Left cardiac atrium (tissue), 4 donors: ENCODE results near the gene MSH4. TPM values are rescaled to one million over a fixed set of nuclear protein-coding genes. Genes with fewer than 3 reads are reported as not detected.
"Not testable (repeated sequence)": the region's sequence is repeated elsewhere in the genome, so short reads cannot be mapped to it uniquely, and the experiment has no call there.

Experiments
- ATAC-seq, 2 donors: fragments of 200-7000 bp; cut with Tn5 transposase; one replicate each; pipeline ENCODE4 v1.9.1; 2020; ENCODE audit warnings: mild to moderate bottlenecking in 2 of 2, moderate library complexity in 2 of 2
- DNase-seq: peaks from one replicate; pipeline ENCODE4 v3.0.0-alpha.2; 2020
- intact Hi-C, 2 donors: fragments of 100-400 bp; cut with DNase I; formaldehyde crosslinking; loops; one replicate each; pipeline versions ENCODE4 v1.14.1 to v1.15.1; 2022 to 2023
- total RNA-seq, 2 donors: library from RNA; stranded (reverse); fragmentation: NEBNext Ultra II Directional; extraction: Animal tissue kit (Norgen Biotek cat#: 25700); gene quantifications; one replicate each; pipeline ENCODE4 v1.2.1, GENCODE V29; 2021
- donor health status: DM: no; HTN: yes; CAD: no.
- donor health status: DM: no; HTN: yes; CAD: no; lungs with severe emphysema.
- donor health status: DM: yes; HTN: yes; CAD: no.
- donor health status: Dilated cardiomyopathy.

The MSH4 gene
- total RNA-seq, 2 donors from 2014 or later = 0.29 to 0.44 TPM

DNA sequence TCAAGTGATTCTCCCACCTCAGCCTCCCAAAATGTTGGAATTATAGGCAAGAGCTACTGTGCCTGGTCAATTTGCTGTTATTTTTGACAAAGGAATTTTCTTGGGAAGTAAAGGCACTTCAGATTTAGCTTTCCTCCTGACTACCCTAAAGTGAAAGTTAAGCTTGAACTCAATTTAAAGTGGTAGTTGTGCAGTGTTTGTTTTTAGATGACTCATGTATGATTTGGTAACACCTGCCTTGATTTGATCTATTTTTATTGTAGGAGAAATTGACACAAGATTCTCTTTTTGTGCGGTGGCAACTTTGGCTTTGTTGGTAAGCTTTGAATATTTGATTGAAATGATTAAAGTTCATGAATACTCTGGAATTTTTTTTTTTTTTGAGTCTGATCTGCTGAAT, 5.7 kb upstream of the MSH4 start:
- ATAC-seq (no peak), DNase-seq (no peak)
- intact Hi-C loops = no loop called here

DNA sequence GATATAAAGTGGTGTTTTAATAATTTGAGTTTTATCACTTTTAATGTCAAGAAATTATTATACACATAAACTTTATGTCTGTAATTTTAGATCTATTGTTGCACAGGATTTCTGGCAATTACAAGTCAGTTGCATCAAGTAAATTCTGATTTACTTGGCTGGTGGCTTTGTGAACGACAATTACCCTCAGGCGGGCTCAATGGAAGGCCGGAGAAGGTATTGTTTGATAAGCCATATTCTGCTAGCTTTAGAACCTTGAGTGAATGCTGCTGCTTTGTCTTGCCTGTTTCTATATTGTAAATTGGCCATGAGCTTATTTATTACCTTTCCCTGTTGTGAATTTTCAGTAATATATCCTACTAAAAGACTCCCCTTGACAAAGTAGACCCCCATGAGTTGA, 4.6 kb upstream of the MSH4 start:
- ATAC-seq = no peak
- intact Hi-C loops = no loop called here
- DNase-seq = no peak

DNA sequence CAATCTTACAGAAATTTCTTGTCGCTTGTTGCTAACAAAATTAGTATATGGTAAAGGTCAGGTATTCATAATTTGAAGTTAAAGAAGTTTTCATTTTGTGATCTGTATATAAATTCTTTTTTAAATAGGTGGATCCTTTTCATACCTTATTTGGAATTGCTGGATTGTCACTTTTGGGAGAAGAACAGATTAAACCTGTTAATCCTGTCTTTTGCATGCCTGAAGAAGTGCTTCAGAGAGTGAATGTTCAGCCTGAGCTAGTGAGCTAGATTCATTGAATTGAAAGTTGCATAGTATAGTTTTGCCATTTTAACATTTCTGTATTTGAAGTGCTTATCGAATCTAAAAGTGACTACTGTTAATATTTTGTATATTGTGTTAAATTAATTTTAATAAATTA, 2.3 kb upstream of the MSH4 start:
- DNase-seq = no peak
- ATAC-seq = no peak
- intact Hi-C loops = no loop called here

DNA sequence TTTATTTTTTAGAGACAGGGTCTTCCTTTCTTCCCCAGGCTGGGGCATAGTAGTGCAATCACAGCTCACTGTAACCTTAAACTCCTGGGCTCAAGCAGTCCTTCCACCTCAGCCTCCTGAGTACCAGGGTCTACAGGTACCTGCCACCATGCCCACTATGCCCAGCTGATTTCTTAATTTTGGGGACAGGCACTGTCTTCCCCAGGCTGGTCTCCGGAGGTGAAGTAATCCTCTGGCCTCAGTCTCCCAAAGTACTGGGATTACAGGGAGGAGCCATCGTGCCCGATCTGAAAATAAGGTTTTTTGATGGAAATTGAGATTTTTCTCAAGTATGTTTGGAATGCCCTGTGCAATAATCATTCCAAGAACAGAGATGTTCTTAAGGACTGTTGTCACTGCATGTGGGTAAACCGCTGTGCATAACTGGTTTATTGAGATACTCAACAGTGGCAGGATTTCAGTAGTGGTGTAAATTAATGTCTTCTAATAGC, 934 bp upstream of the MSH4 start:
- intact Hi-C loops = no loop called here
- DNase-seq (no peak), ATAC-seq (no peak)

DNA sequence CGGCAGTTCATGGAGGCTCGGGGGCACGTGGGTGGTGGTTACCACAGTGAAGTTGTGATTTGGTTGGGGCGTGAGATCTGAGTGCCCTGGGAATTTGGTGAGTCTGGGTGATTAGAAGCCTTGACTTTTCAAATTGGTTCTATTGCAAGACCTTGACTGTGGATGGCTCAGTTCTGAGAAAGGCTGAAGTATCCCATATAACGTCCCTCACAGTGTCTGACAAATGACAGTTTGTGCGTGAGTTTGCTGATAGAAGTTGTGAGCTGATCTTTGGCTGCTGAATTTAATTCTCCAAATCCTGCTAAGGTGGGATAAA, 549 bp downstream of the MSH4 start:
- intact Hi-C loops = no loop called here
- no peak for ATAC-seq
- DNase-seq = no peak

DNA sequence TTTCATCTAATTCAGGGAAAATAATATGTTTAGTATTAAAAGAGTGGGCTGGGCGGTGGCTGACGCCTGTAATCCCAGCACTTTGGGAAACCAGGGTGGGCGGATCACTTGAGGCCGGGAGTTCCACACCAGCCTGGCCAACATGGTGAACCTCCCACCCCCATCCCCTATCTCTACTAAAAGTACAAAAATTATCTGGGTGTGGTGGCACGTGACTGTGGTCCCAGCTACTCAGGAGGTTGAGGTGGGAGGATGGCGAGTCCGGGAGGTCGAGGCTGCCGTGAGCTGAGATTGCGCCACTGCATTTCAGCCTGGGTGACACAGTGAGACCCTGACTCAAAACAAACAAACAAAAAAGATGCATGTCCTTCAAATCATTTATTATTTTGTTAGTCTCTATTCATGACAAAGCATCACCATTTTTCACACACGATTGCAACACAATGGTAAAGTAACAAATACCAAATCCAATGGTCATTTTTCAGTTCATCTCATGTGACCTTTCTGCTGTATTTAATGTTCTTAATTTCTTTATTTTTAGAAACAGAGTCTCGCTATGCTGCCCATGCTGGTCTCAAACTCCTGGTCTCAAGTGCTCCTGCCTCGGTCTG, 1.0 kb downstream of the MSH4 start:
- DNase-seq = no peak
- intact Hi-C loops = no loop called here
- no peak for ATAC-seq

DNA sequence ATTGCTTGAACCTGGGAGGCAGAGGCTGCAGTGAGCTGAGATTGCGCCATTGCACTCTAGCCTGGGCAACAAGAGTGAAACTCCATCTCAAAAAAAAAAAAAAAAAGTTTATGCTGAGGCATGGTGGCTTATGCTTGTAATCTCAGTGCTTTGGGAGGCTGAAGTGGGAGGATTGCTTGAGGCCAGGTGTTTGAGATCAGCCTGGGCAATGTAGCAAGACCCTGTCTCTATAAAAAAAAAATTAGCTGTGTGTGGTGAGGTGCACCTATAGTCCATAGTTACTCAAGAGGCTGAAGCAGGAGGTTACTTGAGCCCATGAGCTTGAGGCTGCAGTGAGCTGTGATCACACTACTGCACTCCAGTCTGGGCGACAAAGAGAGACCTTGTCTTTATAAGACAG, 4.8 kb downstream of the MSH4 start:
- intact Hi-C loops, ATAC-seq, DNase-seq: not testable (repeated sequence)

DNA sequence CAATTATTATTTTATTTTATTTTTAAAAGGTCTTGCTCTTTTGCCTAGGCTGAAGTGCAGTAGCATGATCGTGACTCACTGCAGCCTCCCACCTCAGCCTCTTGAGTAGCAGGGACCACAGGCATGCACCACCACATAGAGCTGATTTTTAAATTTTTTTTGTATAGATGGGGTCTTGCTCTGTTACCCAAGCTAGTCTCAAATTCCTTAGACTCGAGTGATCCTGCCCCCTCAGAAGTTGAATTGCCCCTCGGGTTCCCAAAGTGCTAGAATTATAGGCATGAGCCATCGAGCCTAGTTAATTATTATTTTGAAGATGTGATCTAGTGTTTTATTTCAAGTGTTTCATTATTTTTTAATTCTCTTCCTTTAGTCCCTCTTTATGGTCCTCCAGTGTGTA, 12.2 kb downstream of the MSH4 start:
- DNase-seq = no peak
- no peak for ATAC-seq
- intact Hi-C loops = no loop called here

DNA sequence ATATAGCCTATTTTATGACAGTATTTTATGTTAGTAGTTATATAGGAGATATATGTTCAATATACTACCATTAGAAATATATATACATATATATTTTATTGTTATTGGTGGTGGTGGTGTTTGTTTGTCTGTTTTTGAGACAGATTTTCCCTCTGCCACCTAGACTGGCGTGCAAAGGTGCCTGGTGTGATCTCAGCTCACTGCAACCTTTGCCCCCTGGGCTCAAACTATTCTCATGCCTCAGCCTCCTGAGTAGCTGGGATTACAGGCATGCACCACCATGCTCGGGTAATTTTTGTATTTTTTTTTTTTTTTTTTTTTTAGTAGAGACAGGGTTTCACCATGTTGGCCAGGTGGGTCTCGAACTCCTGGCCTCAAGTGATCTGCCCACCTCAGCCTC, 13.4 kb downstream of the MSH4 start:
- intact Hi-C loops, ATAC-seq, DNase-seq: not testable (repeated sequence)

DNA sequence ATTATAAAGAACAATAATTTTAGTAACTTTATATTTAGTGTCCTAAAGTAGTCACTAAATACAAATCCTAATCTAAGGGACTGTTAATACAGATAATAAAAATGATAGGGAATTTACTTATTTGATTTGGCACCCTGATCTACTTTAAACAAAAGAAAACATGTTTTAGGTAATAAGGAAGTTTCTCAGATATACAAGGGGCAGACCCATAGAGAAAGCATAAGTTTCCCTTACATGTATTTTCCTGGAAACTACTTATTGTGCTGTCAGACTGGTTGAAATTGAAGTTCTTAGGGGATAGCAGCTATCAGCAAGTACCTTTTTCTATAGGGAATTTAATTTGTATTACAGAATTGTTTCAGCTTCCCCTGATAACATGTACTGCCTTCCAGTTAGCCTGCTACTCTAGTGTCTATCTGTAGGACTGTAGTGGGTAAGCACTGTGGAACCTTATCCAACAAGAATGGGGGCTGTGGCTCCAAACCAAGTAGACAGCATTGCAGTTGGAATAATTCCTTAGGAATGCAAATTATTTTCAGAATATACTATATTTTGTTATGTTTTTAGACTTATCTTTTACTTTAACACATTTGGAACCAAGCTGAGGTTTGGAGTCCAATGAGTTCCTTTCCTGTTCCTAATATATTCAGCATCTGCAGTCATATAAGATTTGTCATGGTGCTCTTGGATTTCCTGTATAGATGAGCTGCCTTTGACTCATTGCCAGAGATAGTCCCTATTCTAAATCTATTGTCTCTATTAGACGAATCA, 14.7 kb downstream of the MSH4 start:
- ATAC-seq (no peak), DNase-seq (no peak)
- intact Hi-C loops = no loop called here

DNA sequence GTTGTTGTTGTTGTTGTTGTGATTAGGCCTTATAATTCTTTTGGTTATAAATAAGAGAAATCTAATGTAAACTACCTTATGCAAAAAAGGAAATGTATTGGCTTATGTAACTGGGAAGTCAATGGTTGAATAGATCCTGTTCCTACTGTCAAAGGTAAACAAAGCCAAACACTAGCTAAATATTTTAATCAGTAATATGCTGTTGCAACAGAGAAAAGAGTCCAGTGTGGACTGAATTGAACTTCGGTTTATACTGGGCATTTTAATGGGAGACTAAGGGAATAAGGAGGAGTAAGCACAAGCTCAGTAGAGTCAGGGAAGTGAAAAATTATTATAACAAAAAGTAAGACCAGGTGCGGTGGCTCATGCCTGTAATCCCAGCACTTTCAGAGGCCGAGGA, 15.4 kb downstream of the MSH4 start:
- intact Hi-C loops = no loop called here
- ATAC-seq = no peak

DNA sequence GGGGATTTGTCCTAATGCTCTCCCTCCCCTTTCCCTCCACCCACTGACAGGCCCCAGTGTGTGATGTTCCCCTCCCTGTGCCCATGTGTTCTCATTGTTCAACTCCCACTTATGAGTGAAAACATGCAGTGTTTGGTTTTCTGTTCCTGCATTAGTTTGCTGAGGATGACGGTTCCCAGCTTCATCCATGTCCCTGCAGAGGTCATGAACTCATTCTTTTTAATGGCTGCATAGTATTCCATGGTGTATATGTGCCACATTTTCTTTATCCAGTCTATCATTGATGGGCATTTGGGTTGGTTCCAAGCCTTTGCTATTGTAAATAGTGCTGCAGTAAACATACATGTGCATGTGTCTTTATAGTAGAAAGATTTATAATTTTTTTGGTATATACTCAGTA, 26.9 kb downstream of the MSH4 start:
- DNase-seq, intact Hi-C loops, ATAC-seq: not testable (repeated sequence)

More for the DNA sequence above, 15.4 kb downstream of the MSH4 start:
- no peak for DNase-seq

DNA sequence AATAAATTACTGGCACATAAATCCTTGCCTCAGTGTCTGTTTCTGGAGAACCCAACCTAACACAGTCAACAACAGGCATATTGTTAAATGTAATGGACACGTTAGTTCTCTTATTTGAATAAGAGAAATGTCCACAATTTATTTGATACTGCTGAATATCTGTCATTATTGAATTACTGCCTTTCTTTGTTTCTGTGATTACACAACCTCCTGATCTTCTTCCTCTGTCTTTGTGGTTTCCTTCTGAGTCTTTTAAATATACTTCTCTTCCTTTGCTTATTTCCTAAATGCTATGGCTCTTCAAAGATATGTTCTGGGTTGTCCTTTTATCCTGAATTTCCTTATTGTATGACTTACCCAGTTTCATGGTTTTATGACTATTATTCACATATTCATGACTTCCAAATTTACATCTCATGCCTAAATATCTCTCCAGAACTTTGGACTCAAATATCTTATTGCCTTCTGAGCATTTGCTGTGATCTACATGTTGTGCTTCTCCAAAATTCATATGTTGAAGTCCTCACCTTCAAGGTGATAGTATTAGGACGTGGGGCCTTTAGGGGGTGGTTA, 39.9 kb downstream of the MSH4 start:
- intact Hi-C loops = no loop called here
- no peak for DNase-seq
- no peak for ATAC-seq

DNA sequence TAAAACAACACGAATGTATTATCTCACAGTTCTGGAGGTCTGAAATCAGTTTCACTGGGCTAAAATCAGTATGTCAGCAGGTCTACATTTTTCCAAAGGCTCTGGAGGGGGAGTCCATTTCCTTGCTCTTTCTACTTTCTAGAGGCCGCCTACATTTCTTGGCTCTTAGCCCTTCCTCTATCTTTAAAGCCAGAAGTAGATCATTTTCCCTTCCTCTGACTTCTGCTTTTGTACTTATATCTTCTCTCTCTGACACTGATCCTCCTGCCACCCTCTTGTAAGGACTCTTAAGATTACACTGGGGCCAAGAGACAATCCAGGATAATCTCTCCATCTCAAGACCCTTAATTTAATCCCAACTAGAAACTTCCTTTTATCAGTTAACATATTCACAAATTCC, 41.4 kb downstream of the MSH4 start:
- no peak for ATAC-seq
- intact Hi-C loops = no loop called here
- no peak for DNase-seq

DNA sequence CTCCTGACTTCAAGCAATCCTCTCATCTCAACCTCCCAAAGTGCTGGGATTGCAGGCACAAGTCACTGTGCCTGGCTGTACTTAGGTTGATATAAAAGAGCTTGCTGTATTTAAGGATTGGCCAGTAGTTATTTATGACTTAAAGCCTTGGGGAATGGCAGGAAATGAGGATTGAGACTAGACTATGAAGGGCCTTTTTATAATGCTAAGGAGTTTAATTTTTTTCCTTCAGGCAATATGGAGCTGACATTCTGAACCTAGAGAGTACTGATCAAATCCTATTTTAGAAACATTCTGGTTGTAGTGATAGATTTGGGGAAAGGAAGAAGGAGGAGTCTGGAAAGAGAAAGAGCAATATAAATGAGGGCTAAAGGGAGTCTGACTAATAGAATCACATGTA, 44.7 kb downstream of the MSH4 start:
- ATAC-seq (no peak), DNase-seq (no peak)
- intact Hi-C loops = no loop called here

DNA sequence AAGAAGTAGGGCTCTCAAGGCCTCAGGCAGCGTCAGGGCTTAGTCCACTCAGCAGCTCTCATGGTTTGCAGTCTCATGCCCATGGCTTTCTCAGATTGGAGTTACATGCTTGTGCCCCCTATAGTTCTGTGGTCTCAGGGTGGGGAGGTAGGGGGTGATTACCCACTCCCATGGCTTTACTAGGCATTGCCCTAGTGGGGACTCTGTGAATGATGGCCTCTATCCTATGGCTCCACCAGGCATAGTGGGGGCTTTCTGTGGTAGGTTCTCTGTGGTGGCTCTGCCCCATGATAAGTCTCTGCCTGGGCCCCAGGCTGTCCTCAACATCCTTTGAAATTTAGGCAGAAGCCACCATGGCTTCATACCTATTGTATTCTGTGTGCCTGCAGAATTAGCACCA, 48.9 kb downstream of the MSH4 start:
- DNase-seq (no peak), ATAC-seq (no peak)
- intact Hi-C loops = no loop called here

DNA sequence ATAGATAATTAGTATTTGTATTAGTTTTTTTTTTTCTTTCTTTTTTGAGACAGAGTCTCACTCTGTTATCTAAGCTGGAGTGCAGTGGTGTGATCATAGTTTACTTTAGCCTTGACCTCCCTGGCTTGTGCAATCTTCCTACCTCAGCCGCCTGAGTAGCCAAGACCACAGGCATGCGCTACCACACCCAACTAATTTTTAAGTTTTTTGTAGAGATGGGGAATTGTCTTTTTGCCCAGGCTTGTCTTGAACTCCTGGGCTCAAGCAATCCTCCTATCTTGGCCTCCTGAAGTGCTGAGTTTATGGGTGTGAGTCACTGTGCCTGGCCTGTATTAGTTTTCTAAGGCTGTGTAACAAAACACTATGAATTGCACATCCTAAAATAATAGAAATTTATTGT, 58.3 kb downstream of the MSH4 start:
- DNase-seq (no peak), ATAC-seq (no peak)
- intact Hi-C loops = no loop called here

DNA sequence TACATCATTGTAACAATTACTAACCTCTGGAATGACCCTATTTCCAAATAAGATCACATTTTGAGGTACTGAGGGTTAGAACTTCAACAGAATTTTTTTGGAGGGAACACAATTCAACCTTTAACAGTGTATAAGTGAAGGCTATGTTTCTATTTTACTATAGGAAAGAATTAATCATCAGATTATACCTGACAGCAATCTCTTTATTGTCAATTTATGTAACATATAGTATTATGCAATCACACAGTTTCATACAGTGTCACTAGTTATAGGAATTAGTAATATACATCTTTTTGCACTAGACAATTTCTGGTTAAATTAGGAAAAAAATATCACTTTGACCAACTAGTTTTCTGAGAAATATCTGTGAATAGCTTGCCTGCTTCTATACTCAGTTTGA, 59.1 kb downstream of the MSH4 start:
- intact Hi-C loops = no loop called here
- DNase-seq (no peak), ATAC-seq (no peak)

DNA sequence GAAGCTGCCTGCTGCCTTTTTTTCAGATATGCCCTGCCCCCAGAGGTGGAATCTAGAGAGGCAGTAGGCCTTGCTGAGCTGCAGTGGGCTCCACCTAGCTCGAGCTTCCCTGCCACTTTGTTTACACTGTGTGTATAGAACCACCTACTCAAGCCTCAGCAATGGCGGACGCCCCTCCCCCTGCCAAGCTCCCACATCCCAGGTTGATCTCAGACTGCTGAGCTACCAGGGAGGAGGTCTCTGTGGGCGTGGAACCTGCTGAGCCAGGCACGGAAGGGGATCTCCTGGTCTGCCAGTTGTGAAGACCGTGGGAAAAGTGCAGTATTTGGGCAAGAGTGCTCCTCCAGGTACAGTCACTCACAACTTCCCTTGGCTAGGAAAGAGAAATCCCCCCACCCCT, 65.1 kb downstream of the MSH4 start:
- no peak for ATAC-seq
- DNase-seq = no peak
- intact Hi-C loops = no loop called here

DNA sequence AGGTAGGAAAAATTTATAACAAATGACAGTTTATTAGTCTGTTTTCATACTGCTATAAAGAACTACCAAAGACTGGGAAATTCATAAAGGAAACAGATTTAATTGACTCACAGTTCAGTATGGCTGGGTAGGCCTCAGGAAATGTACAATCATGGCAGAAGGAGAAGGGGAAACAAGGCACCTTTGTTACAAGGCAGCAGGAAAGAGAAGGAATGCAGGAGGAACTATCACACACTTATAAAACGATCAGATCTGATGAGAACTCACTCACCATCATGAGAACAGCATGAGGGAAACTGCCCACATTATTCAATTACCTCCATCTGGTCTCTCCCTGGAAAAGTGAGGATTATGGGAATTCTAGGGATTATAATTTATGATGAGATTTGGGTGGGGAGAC, 74.3 kb downstream of the MSH4 start:
- ATAC-seq (no peak), DNase-seq (no peak)
- intact Hi-C loops = no loop called here

DNA sequence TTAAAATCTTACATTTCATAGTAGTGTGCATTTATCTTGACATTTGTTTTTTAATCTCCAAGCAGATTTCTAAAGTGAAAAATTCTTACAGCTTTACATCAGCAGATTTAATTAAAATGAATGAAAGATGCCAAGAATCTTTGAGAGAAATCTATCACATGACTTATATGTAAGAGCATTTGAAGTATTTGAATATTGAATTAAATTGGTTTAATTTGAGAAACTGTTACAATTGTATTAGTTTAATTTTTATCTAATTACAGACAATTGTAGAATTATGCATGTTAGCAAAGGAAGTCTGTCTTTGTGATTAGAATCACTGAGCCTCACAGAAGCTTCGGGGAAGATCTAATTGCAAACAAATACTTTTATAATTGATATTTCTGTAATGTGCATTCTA, 83.3 kb downstream of the MSH4 start:
- intact Hi-C loops = no loop called here
- DNase-seq = no peak
- ATAC-seq = no peak
